ENCODE data around the gene MARK3. TPM values are rescaled to one million over a fixed set of nuclear protein-coding genes. Genes with fewer than 3 reads are reported as not detected.

The MARK3 gene
- polyA plus RNA-seq, 1 experiment: 109 TPM

- TF ChIP-seq CTCF (IDR thresholded peaks at IDR 0.05; ENCODE audit: low read depth, low read length): no peak
Measured at GRCh38 chr14:103372552-103373304, 12.5 kb upstream of the MARK3 start.

GRCh38 chr14:103374121-103374520 lies 11.1 kb upstream of the MARK3 start:
- Histone ChIP-seq H3K27me3 (ENCODE audit: control insufficient read depth, insufficient read depth, low read length) (no peaks in the 10 kb centered on the region), H3K4me3 (ENCODE audit: low read depth, low read length) (no peak overlapping the region), H3K9me3 (ENCODE audit: control insufficient read depth, insufficient read depth, low read length) (no peaks in the 10 kb centered on the region), H3K27ac (ENCODE audit: low read depth, low read length) (no peak overlapping the region)
- no peak for DNase-seq (ENCODE audit: low read depth, low spot score)
- no peak for TF ChIP-seq CTCF (IDR thresholded peaks at IDR 0.05; ENCODE audit: low read depth, low read length)
- ChIA-PET CTCF (interaction anchor here (6.3 kb wide), 1 partner anchor 18 kb away, joined by 35 read pairs; no protein-coding TSS in a partner anchor), POLR2A (no interaction called here)

More at GRCh38 chr14:103372552-103373304, 12.5 kb upstream of the MARK3 start:
- ChIA-PET CTCF (interaction anchor here (0.8 to 1.2 kb wide), 3 partner anchors 18 to 30 kb away, joined by 3 to 10 read pairs (median 3); no protein-coding TSS in a partner anchor), POLR2A (interaction anchor here (0.6 kb wide), 1 partner anchor 12 kb away, joined by 3 read pairs; no protein-coding TSS in a partner anchor)
- H3K9me3 ChIP-seq (ENCODE audit: control insufficient read depth, insufficient read depth, low read length): no peaks in the 10 kb centered on the region
- peak overlapping the region; percentile 73 for H3K27ac ChIP-seq (ENCODE audit: low read depth, low read length)
- H3K27me3 ChIP-seq (ENCODE audit: control insufficient read depth, insufficient read depth, low read length): no peaks in the 10 kb centered on the region
- no peak overlapping the region for H3K4me3 ChIP-seq (ENCODE audit: low read depth, low read length)
- peak; percentile 76 for DNase-seq (ENCODE audit: low read depth, low spot score)

- Histone ChIP-seq H3K27ac (ENCODE audit: low read depth, low read length) (no peak overlapping the region), H3K4me3 (ENCODE audit: low read depth, low read length) (no peak overlapping the region), H3K9me3 (ENCODE audit: control insufficient read depth, insufficient read depth, low read length) (no peaks in the 10 kb centered on the region), H3K27me3 (ENCODE audit: control insufficient read depth, insufficient read depth, low read length) (no peaks in the 10 kb centered on the region)
- CTCF ChIA-PET: interaction anchor here (6.3 kb wide), 1 partner anchor 15 kb away, joined by 35 read pairs; no protein-coding TSS in a partner anchor
- no peak for DNase-seq (ENCODE audit: low read depth, low spot score)
- TF ChIP-seq CTCF (IDR thresholded peaks at IDR 0.05; ENCODE audit: low read depth, low read length): no peak
- POLR2A ChIA-PET: no interaction called here
Measured at GRCh38 chr14:103377522-103378037, 7.6 kb upstream of the MARK3 start.

- no peak overlapping the region for H3K27ac ChIP-seq (ENCODE audit: low read depth, low read length)
- H3K9me3 ChIP-seq (ENCODE audit: control insufficient read depth, insufficient read depth, low read length): no peaks in the 10 kb centered on the region
- H3K27me3 ChIP-seq (ENCODE audit: control insufficient read depth, insufficient read depth, low read length): no peaks in the 10 kb centered on the region
- H3K4me3 ChIP-seq (ENCODE audit: low read depth, low read length): no peak overlapping the region
- no peak for TF ChIP-seq CTCF (IDR thresholded peaks at IDR 0.05; ENCODE audit: low read depth, low read length)
- ChIA-PET CTCF (interaction anchor here (6.3 kb wide), 1 partner anchor 14 kb away, joined by 35 read pairs; no protein-coding TSS in a partner anchor), POLR2A (interaction anchor here (0.8 kb wide), 1 partner anchor 44 kb away, joined by 3 read pairs; the partner anchor contains the start of gene EIF5)
- no peak for DNase-seq (ENCODE audit: low read depth, low spot score)
Measured at GRCh38 chr14:103378038-103378854, 7.0 kb upstream of the MARK3 start.

All from AG04450 (cell line).